DMS114 treated with DMSO at 0.1 percent for 48 hours (cell line): ENCODE data around the gene IRX2.

Experiments
- DNase-seq: peaks from one replicate; lab custom pipeline; 2025; ENCODE audit not compliant: unreplicated experiment; lab: John Stamatoyannopoulos, UW

IRX2 gene

GRCh38 chr5:2719332-2719731 lies 32.1 kb downstream of the IRX2 start:
- no peak for DNase-seq

GRCh38 chr5:2718115-2718514 lies 33.4 kb downstream of the IRX2 start:
- DNase-seq, result no peak

GRCh38 chr5:2715856-2716255 lies 35.6 kb downstream of the IRX2 start:
- no peak for DNase-seq

- no peak for DNase-seq
Observed at GRCh38 chr5:2714805-2715204, 36.7 kb downstream of the IRX2 start.

GRCh38 chr5:2714026-2714425 lies 37.5 kb downstream of the IRX2 start:
- no peak for DNase-seq

GRCh38 chr5:2711446-2712425 lies 39.7 kb downstream of the IRX2 start:
- no peak for DNase-seq

- peak; percentile 22 for DNase-seq
Observed at GRCh38 chr5:2710910-2711309, 40.6 kb downstream of the IRX2 start.

GRCh38 chr5:2709976-2710689 lies 41.3 kb downstream of the IRX2 start:
- no peak for DNase-seq

GRCh38 chr5:2708751-2709150 lies 42.7 kb downstream of the IRX2 start:
- no peak for DNase-seq

- DNase-seq, result no peak
Observed at GRCh38 chr5:2708132-2708531, 43.3 kb downstream of the IRX2 start.

- DNase-seq, result no peak
Observed at GRCh38 chr5:2705861-2706260, 45.6 kb downstream of the IRX2 start.

- DNase-seq, result no peak
Observed at GRCh38 chr5:2704806-2705645, 46.5 kb downstream of the IRX2 start.

GRCh38 chr5:2704111-2704510 lies 47.4 kb downstream of the IRX2 start:
- DNase-seq, result no peak

GRCh38 chr5:2703615-2704014 lies 47.9 kb downstream of the IRX2 start:
- DNase-seq, result no peak

GRCh38 chr5:2703041-2703440 lies 48.4 kb downstream of the IRX2 start:
- DNase-seq, result no peak

GRCh38 chr5:2702096-2702879 lies 49.2 kb downstream of the IRX2 start:
- DNase-seq, result no peak

- no peak for DNase-seq
Observed at GRCh38 chr5:2701592-2701991, 49.9 kb downstream of the IRX2 start.

GRCh38 chr5:2700876-2701275 lies 50.6 kb downstream of the IRX2 start:
- DNase-seq, result no peak

GRCh38 chr5:2699686-2700085 lies 51.8 kb downstream of the IRX2 start:
- DNase-seq, result no peak

- DNase-seq, result no peak
Observed at GRCh38 chr5:2699231-2699630, 52.2 kb downstream of the IRX2 start.
